Right lobe of liver (tissue), 6 donors: Measurements from ENCODE around the gene PHYKPL. TPM values are rescaled to one million over a fixed set of nuclear protein-coding genes. Genes with fewer than 3 reads are reported as not detected.

Experiments
- ATAC-seq, 4 donors: fragments of 200-7000 bp; cut with Tn5 transposase; one replicate each; pipeline ENCODE4 v1.9.1; 2020; ENCODE audit warnings: mild to moderate bottlenecking in 4 of 4, moderate library complexity in 4 of 4
- DNase-seq, 3 donors: peaks; one replicate each; pipeline ENCODE4 v3.0.0-alpha.2; 2020
- H3K27ac ChIP-seq, 3 donors: fragments of 200-600 bp; one replicate each; pipeline ENCODE4 v1.8.0; 2022
- H3K27me3 ChIP-seq, 2 donors: fragments of 200-600 bp; one replicate each; pipeline ENCODE4 v1.8.0; 2022
- H3K36me3 ChIP-seq, 4 donors: fragments of 200-600 bp; sonication (generic) in 1 of 4; one replicate each; pipeline versions ENCODE4 v1.5.1 to v1.8.0; 2017 to 2022; ENCODE audit warnings: control low read depth in 1 of 4
- H3K4me1 ChIP-seq, 4 donors: fragments of 200-600 bp; sonication (generic) in 1 of 4; one replicate each; pipeline versions ENCODE4 v1.5.1 to v1.8.0; 2017 to 2022; ENCODE audit warnings: control low read depth in 1 of 4
- H3K4me3 ChIP-seq, 3 donors: fragments of 200-600 bp; one replicate each; pipeline ENCODE4 v1.8.0; 2022
- H3K9me3 ChIP-seq, 4 donors: fragments of 200-600 bp; sonication (generic) in 1 of 4; one replicate each; pipeline versions ENCODE4 v1.5.1 to v1.8.0; 2017 to 2022; ENCODE audit warnings: control low read depth in 1 of 4
- CTCF ChIP-seq, 4 donors: fragments of 200-600 bp in 3 of 4; fragments of 450-650 bp in 1 of 4; IDR thresholded peaks; one replicate each; pipeline versions ENCODE4 v1.5.1 to v1.8.0; 2016 to 2022; ENCODE audit warnings: antibody characterized with exemption in 4 of 4, mild to moderate bottlenecking in 2 of 4
- POLR2A ChIP-seq: fragments of 450-650 bp; IDR thresholded peaks from one replicate; pipeline ENCODE4 v1.6.1; 2017; ENCODE audit warnings: antibody characterized with exemption, mild to moderate bottlenecking
- WGBS: methylation state at CpG from one replicate; pipeline ENCODE4 v1.1.6; 2018; ENCODE audit warnings: low coverage, low lambda C conversion rate; ENCODE audit not compliant: insufficient coverage; ENCODE audit errors: missing lambda C conversion rate; 5-methylcytosine and 5-hydroxymethylcytosine counted together
- intact Hi-C, 2 donors: fragments of 100-400 bp; cut with DNase I; formaldehyde crosslinking; loops; one replicate each; pipeline versions ENCODE4 v1.11.2 to v1.14.1; 2022
- total RNA-seq, 6 experiments: library from RNA; depleted of rRNA in 2 of 6; stranded (reverse); fragments of >200 nt in 2 of 6; fragmentation: NEBNext Ultra II Directional in 3 of 6; extraction: Animal tissue kit (Norgen Biotek cat#: 25700) in 3 of 6; gene quantifications; one replicate each; pipeline versions ENCODE4 v1.1.0 to v1.2.4, GENCODE V29; 2016 to 2023
- donor health status: DM: no; HTN: yes; CAD: no.
- donor health status: DM: no; HTN: no; CAD: no.
- donor health status: DM: no; HTN: no; CAD: no.
- donor health status: DM: no; HTN: yes; CAD: no.
- donor health status: DM: no; HTN: yes; CAD: no.

PHYKPL gene
- total RNA-seq, 6 experiments from 2014 or later = 64.3 to 133 (median 85.8) TPM

- no peak overlapping the region for H3K27ac ChIP-seq
- 85% methylated on average over 4 of the region's 24 CpGs for WGBS
- intact Hi-C loops = no loop called here
These were observed 15.2 kb upstream of the PHYKPL start for GRCh38 chr5:178247481-178248456.

GRCh38 chr5:178246624-178247279 lies 14.2 kb upstream of the PHYKPL start:
- Histone ChIP-seq H3K36me3 (no peaks in the 10 kb centered on the region), H3K4me1 (peaks cover 0 to 10% (median 3%) of the 10 kb centered on the region in 4 donors), H3K27me3 (no peaks in the 10 kb centered on the region), H3K9me3 (no peaks in the 10 kb centered on the region), H3K4me3 (no peak overlapping the region), H3K27ac (no peak overlapping the region)
- TF ChIP-seq CTCF (IDR thresholded peaks at IDR 0.05) = no peak
- no peak for TF ChIP-seq POLR2A
- intact Hi-C loops = no loop called here
- DNase-seq (no peak), ATAC-seq (no peak)
- WGBS = 85% methylated on average over 10 of the region's 15 CpGs

More at GRCh38 chr5:178247481-178248456, 15.2 kb upstream of the PHYKPL start:
- TF ChIP-seq POLR2A (no peak), CTCF (IDR thresholded peaks at IDR 0.05) (no peak)
- Histone ChIP-seq H3K27me3 (no peaks in the 10 kb centered on the region), H3K4me3 (no peak overlapping the region), H3K36me3 (no peaks in the 10 kb centered on the region), H3K9me3 (no peaks in the 10 kb centered on the region), H3K4me1 (peaks cover 0 to 10% (median 3%) of the 10 kb centered on the region in 4 donors)
- DNase-seq (no peak), ATAC-seq (no peak)

- no peak for TF ChIP-seq POLR2A
- TF ChIP-seq CTCF (IDR thresholded peaks at IDR 0.05) = no peak
- Histone ChIP-seq H3K27ac (no peak overlapping the region), H3K9me3 (no peaks in the 10 kb centered on the region), H3K36me3 (no peaks in the 10 kb centered on the region), H3K4me3 (no peak overlapping the region), H3K4me1 (peaks cover 0 to 13% (median 5%) of the 10 kb centered on the region in 4 donors), H3K27me3 (no peaks in the 10 kb centered on the region)
- intact Hi-C loops = no loop called here
- DNase-seq = no peak
- WGBS = 67% methylated on average over 2 of the region's 2 CpGs
- no peak for ATAC-seq
These were observed 12.8 kb upstream of the PHYKPL start for GRCh38 chr5:178245389-178245788.

- WGBS = no CpG with 5 or more reads among the region's 2 CpGs
- Histone ChIP-seq H3K4me1 (peaks cover 0 to 17% (median 7%) of the 10 kb centered on the region in 4 donors), H3K4me3 (no peak overlapping the region), H3K27me3 (no peaks in the 10 kb centered on the region), H3K9me3 (no peaks in the 10 kb centered on the region), H3K27ac (no peak overlapping the region), H3K36me3 (no peaks in the 10 kb centered on the region)
- intact Hi-C loops = no loop called here
- ATAC-seq (no peak), DNase-seq (no peak)
- TF ChIP-seq POLR2A (no peak), CTCF (IDR thresholded peaks at IDR 0.05) (no peak)
These were observed 12.0 kb upstream of the PHYKPL start for GRCh38 chr5:178244576-178244975.
